ENCODE measurements around the gene TTLL4. TPM values are rescaled to one million over a fixed set of nuclear protein-coding genes. Genes with fewer than 3 reads are reported as not detected.
A peak's percentile ranks its signal among the peaks of the same experiment; 100 is the strongest.

The TTLL4 gene
- total RNA-seq, 1 donor from 2014 or later = 93.4 TPM

GRCh38 chr2:218799990-218800389 lies 89.4 kb downstream of the TTLL4 start:
- H3K4me1 ChIP-seq = no peaks in the 10 kb centered on the region
- no peaks in the 10 kb centered on the region for H3K9me3 ChIP-seq
- H3K27me3 ChIP-seq = no peaks in the 10 kb centered on the region
- H3K27ac ChIP-seq = no peak overlapping the region
- intact Hi-C loops (cut with DNase I) = no loop called here
- H3K36me3 ChIP-seq = no peaks in the 10 kb centered on the region
- no peak for TF ChIP-seq CTCF (IDR thresholded peaks at IDR 0.05)
- no peak for DNase-seq (ENCODE audit: low spot score in 2 of 2)
- no peak overlapping the region for H3K4me3 ChIP-seq

- DNase-seq (ENCODE audit: low spot score in 2 of 2) = no peak
- intact Hi-C loops (cut with DNase I) = no loop called here
- no peaks in the 10 kb centered on the region for H3K27me3 ChIP-seq
- TF ChIP-seq CTCF (IDR thresholded peaks at IDR 0.05) = no peak
- H3K9me3 ChIP-seq = no peaks in the 10 kb centered on the region
- no peaks in the 10 kb centered on the region for H3K36me3 ChIP-seq
- H3K4me1 ChIP-seq = peaks cover 4 to 17% of the 10 kb centered on the region in 2 donors
- peak overlapping the region; percentile 17 to 37 for H3K27ac ChIP-seq
- H3K4me3 ChIP-seq = no peak overlapping the region
Measured at GRCh38 chr2:218802386-218802994, 91.9 kb downstream of the TTLL4 start.

- H3K36me3 ChIP-seq = no peaks in the 10 kb centered on the region
Measured at GRCh38 chr2:218804817-218805216, 94.2 kb downstream of the TTLL4 start.

More at GRCh38 chr2:218804817-218805216, 94.2 kb downstream of the TTLL4 start:
- H3K4me1 ChIP-seq = peaks cover 4 to 23% of the 10 kb centered on the region in 2 donors
- no peaks in the 10 kb centered on the region for H3K27me3 ChIP-seq
- H3K4me3 ChIP-seq = no peak overlapping the region
- DNase-seq (ENCODE audit: low spot score in 2 of 2) = no peak
- TF ChIP-seq CTCF (IDR thresholded peaks at IDR 0.05) = no peak
- H3K9me3 ChIP-seq = no peaks in the 10 kb centered on the region
- intact Hi-C loops (cut with DNase I) = loop anchor here (1.0 to 5.0 kb wide), 2 partner anchors 23 to 42 kb away; partner anchors contain the start of gene CYP27A1
- peak overlapping the region; percentile 68 to 88 for H3K27ac ChIP-seq

Other genes with a start within 250 kb of the TTLL4 start
- 11.8 TPM for gene USP37, start 142.5 kb upstream of the TTLL4 start, total RNA-seq
- gene CNOT9, start 142.0 kb upstream of the TTLL4 start, total RNA-seq = 46.7 TPM
- gene PLCD4, start 102.9 kb upstream of the TTLL4 start, total RNA-seq = 1.9 TPM
- gene ZNF142, start 51.2 kb upstream of the TTLL4 start, total RNA-seq = 79.7 TPM
- gene BCS1L, start 51.2 kb upstream of the TTLL4 start, total RNA-seq = 27.7 TPM
- 36.0 TPM for gene RNF25, start 38.8 kb upstream of the TTLL4 start, total RNA-seq
- 17.7 TPM for gene STK36, start 38.7 kb upstream of the TTLL4 start, total RNA-seq
- gene CYP27A1, start 71.3 kb downstream of the TTLL4 start, total RNA-seq = 53.1 TPM
- not detected for gene PRKAG3, start 121.0 kb downstream of the TTLL4 start, total RNA-seq
- gene WNT6, start 149.0 kb downstream of the TTLL4 start, total RNA-seq = 1.2 TPM
- not detected for gene WNT10A, start 170.0 kb downstream of the TTLL4 start, total RNA-seq
- gene CDK5R2, start 248.8 kb downstream of the TTLL4 start, total RNA-seq = not detected

All from ascending aorta (tissue), 2 donors.